SK-MEL-5 (cell line): ENCODE results near the gene PDZD4. TPM values are rescaled to one million over a fixed set of nuclear protein-coding genes. Genes with fewer than 3 reads are reported as not detected.

Experiments
- DNase-seq: peaks from one replicate; pipeline ENCODE4 v3.0.0-alpha.2; 2016; ENCODE audit warnings: low read depth, low spot score
- in situ Hi-C: cut with HindIII; loops from 2 replicates; pipeline ENCODE4 v1.10.0; 2016; ENCODE audit warnings: low sequenced_read_pairs, high pct_unique_total_duplicates, low pct_unique_long_range_greater_than_20kb
- total RNA-seq: library from RNA; depleted of rRNA; stranded (reverse); fragments of >200 nt; shearing (Covaris generic); gene quantifications from 2 replicates; pipeline ENCODE4 v1.2.3, GENCODE V29; 2014

The PDZD4 gene
- total RNA-seq, 1 experiment from 2014 or later, result 15.2 TPM

- in situ Hi-C loops, result no loop called here
- DNase-seq, result no peak
Observed at GRCh38 chrX:153771415-153772315, 58.7 kb downstream of the PDZD4 start.

- DNase-seq, result no peak
- in situ Hi-C loops, result no loop called here
Observed at GRCh38 chrX:153770601-153771414, 59.5 kb downstream of the PDZD4 start.

GRCh38 chrX:153769865-153770600, 60.3 kb downstream of the PDZD4 start:
- no peak for DNase-seq
- in situ Hi-C loops, result no loop called here

- in situ Hi-C loops, result no loop called here
Observed at GRCh38 chrX:153769158-153769864, 61.0 kb downstream of the PDZD4 start.

GRCh38 chrX:153768311-153769157, 61.8 kb downstream of the PDZD4 start:
- in situ Hi-C loops, result no loop called here
- no peak for DNase-seq

More at GRCh38 chrX:153769158-153769864, 61.0 kb downstream of the PDZD4 start:
- DNase-seq, result no peak

GRCh38 chrX:153767674-153768055, 62.7 kb downstream of the PDZD4 start:
- no peak for DNase-seq
- in situ Hi-C loops, result no loop called here

- in situ Hi-C loops, result no loop called here
- DNase-seq, result no peak
Observed at GRCh38 chrX:153766871-153767673, 63.3 kb downstream of the PDZD4 start.

- in situ Hi-C loops, result no loop called here
Observed at GRCh38 chrX:153766098-153766817, 64.1 kb downstream of the PDZD4 start.

GRCh38 chrX:153765138-153766079, 64.9 kb downstream of the PDZD4 start:
- peak; percentile 20 for DNase-seq
- in situ Hi-C loops, result no loop called here

More at GRCh38 chrX:153766098-153766817, 64.1 kb downstream of the PDZD4 start:
- DNase-seq, result peak; percentile 31

GRCh38 chrX:153764786-153765137, 65.6 kb downstream of the PDZD4 start:
- in situ Hi-C loops, result no loop called here
- DNase-seq, result peak; percentile 4

GRCh38 chrX:153763989-153764755, 66.2 kb downstream of the PDZD4 start, which contains the start of gene PLXNB3:
PLXNB3 (plus strand) TSS chrX:153764249; CDS start chrX:153765536, 1,287 bp downstream.
- peak; percentile 76 for DNase-seq
- in situ Hi-C loops, result no loop called here

- no peak for DNase-seq
- in situ Hi-C loops, result no loop called here
Observed at GRCh38 chrX:153763298-153763932, 66.9 kb downstream of the PDZD4 start.

- in situ Hi-C loops, result no loop called here
- DNase-seq, result no peak
Observed at GRCh38 chrX:153762626-153763173, 67.6 kb downstream of the PDZD4 start.
